Smooth muscle cell of the brain vasculature (primary cell): ENCODE measurements around the gene NLRP6.

Source experiments
- DNase-seq: peaks from one replicate; pipeline ENCODE4 v3.0.0-alpha.2; 2012; ENCODE audit warnings: low read depth, low spot score

The NLRP6 gene

DNA sequence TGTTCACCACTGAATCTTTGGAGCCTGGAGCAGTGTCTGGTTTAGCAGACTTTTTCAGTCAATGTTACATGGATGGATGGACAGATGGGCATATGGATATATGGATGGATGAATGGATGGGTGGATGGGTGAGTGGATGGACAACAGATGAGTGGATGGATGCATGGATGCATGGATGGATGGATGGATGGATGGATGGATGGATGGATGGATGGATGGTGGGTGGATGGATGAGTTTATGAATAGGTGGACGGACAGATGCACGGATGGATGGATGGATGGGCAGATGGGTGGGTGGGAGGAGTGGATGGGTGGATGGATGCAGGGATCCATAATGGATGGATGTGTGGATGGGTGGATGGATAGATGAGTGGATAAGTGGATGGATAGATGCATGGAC lies 22.4 kb upstream of the NLRP6 start:
- DNase-seq: no peak

DNA sequence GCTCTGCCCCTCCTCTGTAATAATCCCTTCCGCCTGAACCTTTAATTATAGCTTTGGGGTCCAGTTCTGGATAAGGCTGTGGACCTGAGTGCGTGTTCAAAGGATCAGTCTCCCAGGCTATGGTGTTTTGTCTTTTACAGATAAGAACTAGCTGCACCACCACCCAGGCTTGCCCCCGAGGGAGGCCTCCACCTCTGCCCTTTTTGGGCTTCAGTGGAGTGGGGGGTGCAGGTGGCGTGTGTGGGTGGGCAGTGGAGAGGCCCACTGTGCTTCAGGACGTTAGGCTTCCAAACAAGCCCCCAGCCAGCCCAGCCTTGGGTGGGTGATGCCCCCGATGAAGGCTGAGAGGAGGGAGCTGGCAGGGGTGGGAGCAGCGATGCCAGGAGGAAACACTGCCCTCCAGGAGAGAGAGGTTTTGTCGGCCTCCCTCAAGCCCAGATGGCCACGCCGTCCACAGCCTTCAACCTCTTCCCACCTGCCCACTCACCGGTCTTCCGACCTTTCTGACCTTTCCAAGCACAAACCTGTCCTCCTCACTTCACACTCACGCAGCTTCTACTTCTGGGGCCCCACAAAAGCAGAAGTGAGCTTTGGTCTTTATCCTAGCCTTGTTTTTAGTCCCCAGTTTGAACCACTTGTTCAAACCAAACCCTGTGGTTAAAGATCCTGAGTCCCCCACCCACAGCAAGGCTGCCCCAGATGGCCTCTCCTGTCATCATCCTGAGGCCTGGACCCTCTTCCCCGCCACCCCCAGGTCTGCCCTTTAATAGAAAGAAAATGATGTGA lies 21.1 kb upstream of the NLRP6 start:
- DNase-seq: no peak

DNA sequence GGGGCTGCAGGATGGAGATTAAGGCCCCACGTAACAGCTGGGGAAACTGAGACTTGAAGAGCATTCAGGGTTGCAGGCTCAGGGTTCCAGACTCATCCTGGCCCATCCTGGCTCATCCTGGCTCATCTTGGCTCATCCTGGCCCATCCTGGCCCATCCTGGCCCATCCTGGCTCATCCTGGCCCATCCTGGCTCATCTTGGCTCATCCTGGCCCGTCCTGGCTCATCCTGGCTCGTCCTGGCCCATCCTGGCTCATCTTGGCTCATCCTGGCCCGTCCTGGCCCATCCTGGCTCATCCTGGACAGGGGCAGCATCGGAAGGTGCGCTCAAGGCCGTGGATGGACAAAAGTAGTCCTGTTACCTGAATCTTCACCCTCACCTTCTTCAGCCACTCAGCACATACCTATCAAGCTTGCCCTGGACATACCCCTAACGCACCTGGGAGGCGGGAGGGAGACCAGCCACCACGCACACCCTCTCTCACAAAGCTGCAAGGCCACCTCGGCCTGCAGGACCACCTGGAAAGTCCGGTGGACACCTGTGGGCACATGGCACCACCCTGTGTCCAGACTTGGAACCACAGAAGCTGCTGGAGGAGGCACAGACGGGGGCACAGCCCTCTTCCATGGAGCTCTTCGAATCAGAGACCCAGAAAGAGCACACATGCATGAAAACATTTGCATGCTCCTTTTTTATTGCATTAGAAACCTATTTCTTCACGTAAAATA lies 20.3 kb upstream of the NLRP6 start:
- no peak for DNase-seq

DNA sequence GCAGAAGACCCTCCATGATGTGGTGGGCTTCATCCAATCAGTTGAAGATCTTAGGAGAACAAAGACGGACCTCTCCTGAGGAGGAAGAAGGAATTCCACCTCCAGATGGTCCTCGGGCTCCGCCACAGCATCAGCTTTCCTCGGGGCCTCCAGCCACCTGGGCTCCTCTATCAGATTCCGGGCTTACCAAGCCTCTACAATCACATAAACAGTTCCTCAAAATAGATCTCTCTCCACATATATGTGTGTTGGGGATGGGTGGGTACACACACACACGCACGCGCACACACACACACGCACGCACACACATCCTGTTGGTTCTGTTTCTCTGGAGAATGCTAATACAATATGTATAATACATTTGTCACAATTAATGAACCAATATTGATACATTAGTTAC lies 18.8 kb upstream of the NLRP6 start:
- DNase-seq: no peak

DNA sequence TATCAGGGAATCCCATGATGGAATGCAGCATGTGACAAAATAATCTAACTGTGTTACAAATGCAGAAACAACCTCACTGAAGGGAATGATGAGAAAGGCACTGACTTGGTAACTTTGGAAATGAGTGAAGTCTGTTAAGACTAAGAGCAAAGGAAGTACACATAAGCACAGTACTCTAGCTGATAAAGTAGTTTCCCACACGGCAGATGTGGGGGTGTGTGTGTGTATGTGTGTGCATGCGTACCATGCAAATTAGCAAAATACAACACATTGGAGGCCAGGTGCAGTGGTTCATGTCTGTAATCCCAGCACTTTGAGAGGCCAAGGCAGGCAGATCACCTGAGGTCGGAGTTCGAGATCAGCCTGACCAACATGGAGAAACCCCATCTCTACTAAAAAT lies 16.6 kb upstream of the NLRP6 start:
- DNase-seq: no peak

DNA sequence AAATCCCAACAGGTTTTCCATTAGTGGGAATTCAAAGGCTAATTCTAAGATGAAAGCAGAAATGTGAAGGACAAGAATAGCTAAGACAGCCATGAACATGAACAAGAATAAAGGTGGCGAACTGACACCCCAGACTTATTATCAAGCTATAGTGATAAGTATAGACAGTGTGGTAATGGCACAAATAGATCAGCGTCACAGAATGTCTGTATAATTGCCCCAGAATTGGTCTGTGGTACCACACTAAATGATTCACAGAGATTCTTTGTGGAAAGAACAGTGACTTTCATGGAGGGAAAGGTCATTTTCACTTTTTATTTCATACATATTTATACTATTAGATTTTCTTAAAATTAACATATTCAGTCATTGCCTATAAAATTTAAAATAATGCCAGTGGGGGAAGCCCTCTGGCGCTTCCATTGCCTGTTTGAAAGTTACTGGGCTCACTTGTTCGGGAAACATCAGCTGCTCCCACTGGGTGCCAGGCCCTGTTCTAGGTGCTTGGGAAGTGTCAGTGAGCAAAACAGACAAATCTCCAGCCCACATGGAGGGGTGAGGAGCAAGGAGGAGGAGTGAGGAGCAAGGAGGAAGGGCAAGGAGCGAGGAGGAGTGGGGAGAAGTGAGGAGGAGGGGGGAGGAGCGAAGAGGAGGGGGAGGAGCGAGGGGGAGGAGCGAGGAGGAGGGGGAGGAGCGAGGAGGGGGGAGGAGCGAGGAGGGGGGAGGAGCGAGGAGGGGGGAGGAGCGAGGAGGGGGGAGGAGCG lies 11.3 kb upstream of the NLRP6 start:
- no peak for DNase-seq

DNA sequence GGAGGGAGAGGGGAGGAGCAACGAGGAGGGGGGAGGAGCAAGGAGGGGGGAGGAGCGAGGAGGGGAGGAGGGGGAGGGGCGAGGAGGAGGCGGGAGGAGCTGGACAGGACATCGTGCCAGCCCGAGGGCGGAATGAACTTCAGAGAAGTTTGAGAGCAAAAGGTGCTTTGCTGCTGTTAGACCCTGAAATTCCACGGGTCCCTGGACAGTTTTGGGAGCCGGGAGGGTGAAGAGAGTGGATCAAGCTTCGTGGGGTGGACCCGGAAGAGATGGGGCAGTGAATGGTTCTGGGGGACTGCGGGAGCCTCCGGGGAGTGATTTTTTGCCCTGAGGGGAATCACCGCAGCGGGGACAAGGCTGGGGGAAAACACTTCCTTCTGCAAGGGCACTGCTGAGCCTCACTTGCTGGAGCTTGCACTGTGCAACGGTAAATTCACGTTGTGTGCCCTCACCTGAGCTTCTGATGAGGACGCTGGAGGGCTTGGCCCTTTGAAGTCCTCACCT lies 10.7 kb upstream of the NLRP6 start:
- DNase-seq: no peak

DNA sequence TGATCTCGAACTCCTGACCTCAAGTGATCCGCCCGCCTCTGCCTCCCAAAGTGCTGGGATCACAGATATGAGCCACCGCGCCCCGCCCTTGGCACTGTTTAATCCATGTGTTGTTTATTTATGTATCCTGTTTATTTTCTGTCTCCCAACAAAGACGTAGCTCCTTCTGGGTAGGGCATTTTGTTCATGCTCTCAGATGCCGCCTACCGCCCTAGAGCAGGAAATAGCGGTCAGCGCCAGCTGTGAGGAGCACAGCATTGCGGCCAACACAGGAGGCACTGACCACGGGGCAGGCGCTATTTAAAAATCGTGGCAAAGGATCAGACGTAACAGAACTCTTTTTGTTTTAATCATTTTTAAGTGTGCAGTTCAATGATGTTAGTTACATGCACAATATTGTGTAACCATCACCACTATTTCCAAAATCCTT lies 9.5 kb upstream of the NLRP6 start:
- peak; percentile 15 for DNase-seq

DNA sequence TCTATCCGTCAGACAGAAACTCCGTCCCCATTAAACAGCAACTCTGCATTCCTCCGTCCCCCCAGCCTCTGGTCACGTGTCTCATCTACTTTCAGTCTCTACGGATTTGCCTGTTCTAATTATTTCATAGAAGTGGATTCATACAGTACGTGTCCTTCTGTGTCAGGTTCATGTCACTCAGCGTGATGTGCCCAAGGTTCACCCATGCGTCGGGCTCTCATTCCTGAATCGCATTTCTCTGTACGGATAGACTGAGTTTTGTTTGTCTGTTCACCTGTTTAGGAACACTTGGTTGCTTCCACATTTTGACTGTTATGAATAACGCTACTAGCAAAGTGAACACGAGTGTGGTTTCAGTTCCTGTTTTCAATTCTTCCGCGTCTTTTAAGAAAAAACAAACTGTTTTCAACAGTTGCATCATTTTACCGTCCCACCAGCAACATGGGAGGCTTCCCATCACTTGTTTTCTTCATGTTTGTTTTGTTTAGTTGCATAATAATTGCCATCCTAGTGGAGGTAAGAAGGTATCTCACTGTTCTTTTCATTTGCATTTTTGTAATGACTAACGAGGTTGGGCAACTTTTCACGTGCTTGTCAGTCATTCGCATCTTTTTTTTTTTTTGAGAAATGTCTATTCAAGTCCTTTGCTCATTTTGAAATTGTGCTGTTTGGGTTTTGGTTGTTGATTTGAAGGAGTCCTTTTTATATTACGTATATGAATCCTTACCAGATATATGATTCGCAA lies 8.9 kb upstream of the NLRP6 start:
- no peak for DNase-seq

DNA sequence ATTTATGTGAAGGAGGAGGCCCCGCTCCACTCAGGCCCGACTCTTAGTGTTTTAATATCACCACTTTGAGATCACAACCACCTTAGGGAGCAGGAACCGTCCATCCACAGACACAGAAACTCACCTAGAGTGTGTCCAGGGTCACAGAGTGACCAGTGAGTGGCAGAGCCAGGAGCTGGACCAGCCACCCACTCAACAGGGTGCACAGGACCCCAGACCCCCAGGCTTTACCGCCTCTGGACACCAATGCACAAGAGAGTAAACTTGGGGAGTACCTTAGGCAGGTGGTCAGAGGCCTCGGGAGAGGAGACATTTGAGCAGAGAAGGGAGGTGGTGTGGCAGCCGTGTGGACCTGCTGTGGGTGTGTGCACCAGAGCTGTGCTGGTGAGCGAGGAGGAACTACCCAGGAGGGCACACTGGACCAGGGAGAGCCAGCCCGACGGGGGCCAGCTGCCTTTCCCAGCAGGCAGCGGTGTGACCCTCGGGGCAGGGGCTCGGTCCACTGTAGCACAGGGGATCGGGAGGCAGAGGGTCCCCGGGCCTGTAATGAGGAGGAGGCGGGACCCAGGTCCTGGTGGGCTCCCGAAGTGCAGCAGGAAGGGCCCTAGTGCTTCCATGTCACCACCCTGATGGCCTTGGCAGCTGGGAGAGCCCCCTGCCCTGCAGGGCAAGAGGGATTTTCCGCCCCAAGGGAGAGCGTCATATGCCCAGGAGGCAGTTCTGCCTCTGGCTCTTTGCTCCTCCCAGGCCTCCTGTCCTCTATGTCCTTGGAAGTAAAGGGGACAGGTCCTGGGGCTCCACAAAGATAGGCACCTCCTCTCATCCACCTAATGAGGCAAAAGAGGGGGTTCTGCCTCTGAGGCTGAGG lies 7.5 kb upstream of the NLRP6 start:
- no peak for DNase-seq

DNA sequence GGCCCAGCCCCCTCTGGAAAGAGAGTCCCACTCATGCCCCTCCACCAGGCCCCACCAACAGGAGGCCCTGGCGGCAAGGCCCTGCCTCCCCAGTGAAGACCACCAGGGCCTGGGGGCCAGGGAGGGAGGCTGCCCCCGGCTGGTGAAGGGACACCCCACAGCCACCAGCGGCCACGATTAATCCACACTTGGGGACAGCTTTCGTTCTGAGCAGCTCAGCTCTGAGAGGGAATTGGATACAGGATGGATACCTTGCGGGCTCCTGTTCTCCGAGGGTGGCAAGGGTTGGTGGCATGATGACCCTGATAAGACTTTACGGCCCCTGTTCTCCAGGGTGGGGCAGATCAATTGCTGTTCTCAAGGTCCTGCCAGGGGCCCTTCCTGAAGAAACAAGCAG lies 6.9 kb upstream of the NLRP6 start:
- DNase-seq: no peak

DNA sequence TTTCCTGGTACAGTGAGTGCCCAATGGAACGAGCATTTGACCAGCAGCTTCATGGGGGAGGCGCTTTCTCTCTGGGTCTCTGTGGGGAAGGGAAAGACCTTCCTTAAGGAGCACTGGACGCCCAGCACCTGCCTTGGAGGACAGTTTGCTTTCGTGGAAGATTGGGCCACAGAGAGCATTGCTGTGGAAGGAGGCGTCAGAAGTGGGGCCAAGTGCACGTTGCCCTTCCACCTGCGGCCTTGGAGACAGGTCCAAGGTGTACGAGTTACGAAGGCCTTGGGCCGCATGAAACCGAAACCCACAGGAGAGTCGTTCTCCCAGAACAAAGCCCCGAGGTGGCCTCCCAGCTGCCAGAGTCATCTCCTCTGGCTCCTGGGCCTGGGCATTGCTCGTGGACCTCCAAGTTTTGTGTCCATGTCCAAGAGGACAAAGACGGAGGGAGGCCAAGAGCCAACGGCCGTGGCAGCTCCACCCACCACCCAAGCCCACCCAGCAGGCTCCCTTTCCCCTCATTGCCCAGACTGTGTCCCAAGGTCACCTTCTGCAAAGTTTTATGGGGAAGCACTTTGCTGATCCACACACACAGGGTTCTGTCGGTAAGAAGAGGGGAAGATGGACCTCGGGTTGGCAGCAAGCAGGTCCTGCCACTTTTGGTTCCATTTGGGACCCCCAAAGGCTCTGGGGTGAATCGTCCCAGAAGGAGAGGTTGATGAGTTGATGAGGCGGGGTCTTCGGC lies 5.8 kb upstream of the NLRP6 start:
- DNase-seq: no peak

DNA sequence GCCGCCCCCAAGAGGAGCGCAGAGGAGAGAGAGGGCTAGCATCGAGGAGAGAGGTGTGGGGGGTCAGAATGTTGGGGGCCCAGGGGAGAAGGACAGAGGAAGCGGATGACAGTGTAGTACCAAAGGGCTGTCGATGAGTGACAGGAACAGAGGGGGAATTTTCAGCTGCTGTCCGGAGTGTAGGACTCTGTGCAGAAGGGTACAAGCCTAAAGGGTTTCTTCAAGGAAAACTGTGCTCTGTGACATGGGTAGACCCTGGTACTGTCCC lies 5.3 kb upstream of the NLRP6 start:
- DNase-seq: no peak

DNA sequence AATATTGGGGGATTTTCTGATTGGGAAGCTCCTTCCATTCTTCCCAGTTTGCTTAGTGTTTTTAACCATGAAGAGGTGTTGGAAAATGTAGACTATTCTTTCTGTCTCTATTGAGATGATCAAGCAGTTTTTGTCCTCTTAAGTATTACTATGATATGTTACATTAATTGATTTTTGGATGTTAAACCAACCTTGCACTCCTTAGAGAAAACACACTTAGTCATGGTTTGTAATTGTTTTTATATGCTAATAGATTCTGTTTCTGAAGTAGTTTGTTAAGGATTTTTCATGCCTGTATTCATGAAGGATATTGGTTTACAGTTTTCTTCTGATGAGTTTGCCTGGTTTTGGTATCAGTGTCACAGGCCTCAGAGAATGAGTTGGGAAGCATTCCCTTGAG lies 2.0 kb upstream of the NLRP6 start:
- DNase-seq: no peak

DNA sequence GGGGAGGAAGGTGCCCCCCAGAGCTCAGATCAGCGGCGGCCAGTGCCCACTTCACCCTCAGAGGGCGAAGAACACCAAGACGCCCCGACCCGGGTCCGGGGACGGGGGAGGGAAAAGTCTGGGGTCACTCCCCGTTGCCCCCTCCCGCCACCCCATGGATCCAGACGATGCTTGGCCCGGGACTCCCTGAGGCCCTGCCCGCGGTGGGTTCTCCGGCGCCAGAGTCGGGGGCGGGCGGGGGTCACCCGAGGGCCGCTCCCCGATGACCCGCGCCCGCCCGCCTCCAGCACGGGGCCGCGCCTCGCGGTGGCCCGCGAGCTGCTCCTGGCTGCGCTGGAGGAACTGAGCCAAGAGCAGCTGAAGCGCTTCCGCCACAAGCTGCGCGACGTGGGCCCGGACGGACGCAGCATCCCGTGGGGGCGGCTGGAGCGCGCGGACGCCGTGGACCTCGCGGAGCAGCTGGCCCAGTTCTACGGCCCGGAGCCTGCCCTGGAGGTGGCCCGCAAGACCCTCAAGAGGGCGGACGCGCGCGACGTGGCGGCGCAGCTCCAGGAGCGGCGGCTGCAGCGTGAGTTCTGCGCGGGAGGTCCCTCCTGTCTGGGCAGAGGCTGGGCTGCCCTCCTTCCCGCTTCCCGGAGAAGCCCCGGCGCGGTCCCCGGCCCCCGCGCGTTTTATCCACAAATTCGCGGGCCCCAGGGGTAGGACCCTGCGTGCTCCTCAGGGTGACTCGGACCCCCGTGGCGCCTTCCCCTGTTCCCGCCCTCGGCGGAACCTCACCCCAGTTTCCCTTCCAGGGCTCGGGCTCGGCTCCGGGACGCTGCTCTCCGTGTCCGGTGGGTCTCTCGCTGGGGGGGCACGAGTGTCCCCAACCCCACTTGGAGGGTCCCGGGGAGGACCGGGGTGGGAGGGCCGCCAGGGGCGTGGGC lies 1.1 kb downstream of the NLRP6 start:
- no peak for DNase-seq

DNA sequence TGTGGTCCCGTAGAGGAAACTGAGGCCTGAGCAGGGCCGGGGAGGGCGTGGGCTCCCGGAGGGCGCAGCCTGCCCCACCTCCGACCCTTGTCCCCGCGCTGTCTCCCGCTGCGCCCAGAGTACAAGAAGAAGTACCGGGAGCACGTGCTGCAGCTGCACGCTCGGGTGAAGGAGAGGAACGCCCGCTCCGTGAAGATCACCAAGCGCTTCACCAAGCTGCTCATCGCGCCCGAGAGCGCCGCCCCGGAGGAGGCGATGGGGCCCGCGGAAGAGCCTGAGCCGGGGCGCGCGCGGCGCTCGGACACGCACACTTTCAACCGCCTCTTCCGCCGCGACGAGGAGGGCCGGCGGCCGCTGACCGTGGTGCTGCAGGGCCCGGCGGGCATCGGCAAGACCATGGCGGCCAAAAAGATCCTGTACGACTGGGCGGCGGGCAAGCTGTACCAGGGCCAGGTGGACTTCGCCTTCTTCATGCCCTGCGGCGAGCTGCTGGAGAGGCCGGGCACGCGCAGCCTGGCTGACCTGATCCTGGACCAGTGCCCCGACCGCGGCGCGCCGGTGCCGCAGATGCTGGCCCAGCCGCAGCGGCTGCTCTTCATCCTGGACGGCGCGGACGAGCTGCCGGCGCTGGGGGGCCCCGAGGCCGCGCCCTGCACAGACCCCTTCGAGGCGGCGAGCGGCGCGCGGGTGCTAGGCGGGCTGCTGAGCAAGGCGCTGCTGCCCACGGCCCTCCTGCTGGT lies 1.9 kb downstream of the NLRP6 start:
- DNase-seq: no peak

DNA sequence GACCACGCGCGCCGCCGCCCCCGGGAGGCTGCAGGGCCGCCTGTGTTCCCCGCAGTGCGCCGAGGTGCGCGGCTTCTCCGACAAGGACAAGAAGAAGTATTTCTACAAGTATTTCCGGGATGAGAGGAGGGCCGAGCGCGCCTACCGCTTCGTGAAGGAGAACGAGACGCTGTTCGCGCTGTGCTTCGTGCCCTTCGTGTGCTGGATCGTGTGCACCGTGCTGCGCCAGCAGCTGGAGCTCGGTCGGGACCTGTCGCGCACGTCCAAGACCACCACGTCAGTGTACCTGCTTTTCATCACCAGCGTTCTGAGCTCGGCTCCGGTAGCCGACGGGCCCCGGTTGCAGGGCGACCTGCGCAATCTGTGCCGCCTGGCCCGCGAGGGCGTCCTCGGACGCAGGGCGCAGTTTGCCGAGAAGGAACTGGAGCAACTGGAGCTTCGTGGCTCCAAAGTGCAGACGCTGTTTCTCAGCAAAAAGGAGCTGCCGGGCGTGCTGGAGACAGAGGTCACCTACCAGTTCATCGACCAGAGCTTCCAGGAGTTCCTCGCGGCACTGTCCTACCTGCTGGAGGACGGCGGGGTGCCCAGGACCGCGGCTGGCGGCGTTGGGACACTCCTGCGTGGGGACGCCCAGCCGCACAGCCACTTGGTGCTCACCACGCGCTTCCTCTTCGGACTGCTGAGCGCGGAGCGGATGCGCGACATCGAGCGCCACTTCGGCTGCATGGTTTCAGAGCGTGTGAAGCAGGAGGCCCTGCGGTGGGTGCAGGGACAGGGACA lies 2.7 kb downstream of the NLRP6 start:
- no peak for DNase-seq
